ENCODE data around the gene PROSER2. TPM values are rescaled to one million over a fixed set of nuclear protein-coding genes. Genes with fewer than 3 reads are reported as not detected.

The PROSER2 gene
- total RNA-seq, 1 experiment from 2014 or later = 4.1 TPM

- H3K27ac ChIP-seq (ENCODE audit: low read length) = no peak overlapping the region
- intact Hi-C loops (cut with micrococcal nuclease; ENCODE audit: unreplicated experiment) (no loop called here), in situ Hi-C loops (cut with HindIII; ENCODE audit: low pct_unique_long_range_greater_than_20kb, low sequenced_read_pairs) (no loop called here)
- H3K9me3 ChIP-seq (ENCODE audit: control insufficient read depth, insufficient read depth, low read depth, low read length) = no peaks in the 10 kb centered on the region
- DNase-seq (ENCODE audit: low read depth, low spot score) = no peak
- H3K27me3 ChIP-seq (ENCODE audit: control insufficient read depth, insufficient read depth, low read length) = no peaks in the 10 kb centered on the region
- H3K36me3 ChIP-seq (ENCODE audit: control insufficient read depth, insufficient read depth, low read length) = no peaks in the 10 kb centered on the region
- CTCF ChIA-PET = no interaction called here
- H3K4me3 ChIP-seq (ENCODE audit: low read depth in 2 of 2, low read length in 2 of 2) = no peak overlapping the region
- no peak for TF ChIP-seq POLR2AphosphoS5 (IDR thresholded peaks at IDR 0.05; ENCODE audit: low read depth, low read length)
- TF ChIP-seq SIN3A (IDR thresholded peaks at IDR 0.05; ENCODE audit: borderline replicate concordance, insufficient read depth, low read depth, low read length) = no peak
- TF ChIP-seq REST (IDR thresholded peaks at IDR 0.05; ENCODE audit: insufficient read depth in 1 of 2, low read depth in 2 of 2, low read length in 1 of 2) = no peak
- TF ChIP-seq CTCF (IDR thresholded peaks at IDR 0.05) = no peak
- no peak for TF ChIP-seq TCF7L2 (IDR thresholded peaks at IDR 0.05; ENCODE audit: low read depth, low read length)
- POLR2A ChIA-PET = no interaction called here
- no peak for ATAC-seq
- no peaks in the 10 kb centered on the region for H3K4me1 ChIP-seq (ENCODE audit: control insufficient read depth, insufficient read depth, low read length)
- no TSS peak for BruUV-seq (replicated peaks)
Measured at GRCh38 chr10:11896549-11897200, 73.5 kb downstream of the PROSER2 start.

GRCh38 chr10:11898033-11898371 lies 74.8 kb downstream of the PROSER2 start:
- intact Hi-C loops (cut with micrococcal nuclease; ENCODE audit: unreplicated experiment) = no loop called here
- ATAC-seq (no peak), DNase-seq (ENCODE audit: low read depth, low spot score) (no peak)
- no TSS peak for BruUV-seq (replicated peaks)
- H3K4me1 ChIP-seq (ENCODE audit: control insufficient read depth, insufficient read depth, low read length) = no peaks in the 10 kb centered on the region
- no peaks in the 10 kb centered on the region for H3K9me3 ChIP-seq (ENCODE audit: control insufficient read depth, insufficient read depth, low read depth, low read length)
- H3K27me3 ChIP-seq (ENCODE audit: control insufficient read depth, insufficient read depth, low read length) = no peaks in the 10 kb centered on the region
- H3K4me3 ChIP-seq (ENCODE audit: low read depth in 2 of 2, low read length in 2 of 2) = no peak overlapping the region
- H3K36me3 ChIP-seq (ENCODE audit: control insufficient read depth, insufficient read depth, low read length) = no peaks in the 10 kb centered on the region
- ChIA-PET POLR2A (no interaction called here), CTCF (no interaction called here)
- TF ChIP-seq REST (IDR thresholded peaks at IDR 0.05; ENCODE audit: insufficient read depth in 1 of 2, low read depth in 2 of 2, low read length in 1 of 2) (no peak), CTCF (IDR thresholded peaks at IDR 0.05) (no peak), TCF7L2 (IDR thresholded peaks at IDR 0.05; ENCODE audit: low read depth, low read length) (no peak), POLR2AphosphoS5 (IDR thresholded peaks at IDR 0.05; ENCODE audit: low read depth, low read length) (no peak), SIN3A (IDR thresholded peaks at IDR 0.05; ENCODE audit: borderline replicate concordance, insufficient read depth, low read depth, low read length) (no peak)
- in situ Hi-C loops (cut with HindIII; ENCODE audit: low pct_unique_long_range_greater_than_20kb, low sequenced_read_pairs) = no loop called here
- H3K27ac ChIP-seq (ENCODE audit: low read length) = no peak overlapping the region

All from Panc1 (cell line).